B cell (primary cell): ENCODE data around the gene CTNNA2. TPM values are rescaled to one million over a fixed set of nuclear protein-coding genes. Genes with fewer than 3 reads are reported as not detected.

Experiments
- ATAC-seq: fragments of 200-7000 bp; cut with Tn5 transposase; one replicate; pipeline ENCODE4 v1.10.0; 2021; ENCODE audit warnings: low read depth, mild to moderate bottlenecking, moderate number of reproducible peaks, moderate library complexity
- CTCF ChIA-PET: fragments of 350-600 bp; sonication (Branson Sonifier 250); formaldehyde crosslinking; loops from one replicate; lab custom pipeline; 2021; ENCODE audit warnings: antibody characterized with exemption, inconsistent platforms; lab: Charles Lee
- POLR2A ChIA-PET: fragments of 350-600 bp; sonication (Branson Sonifier 250); formaldehyde crosslinking; loops from one replicate; lab custom pipeline; 2021; ENCODE audit warnings: antibody characterized with exemption; lab: Charles Lee
- DNase-seq: peaks from one replicate; pipeline ENCODE4 v3.0.0; 2013
- H2AFZ ChIP-seq: 2 replicates; pipeline ENCODE4 v1.6.1; 2012; ENCODE audit warnings: mild to moderate bottlenecking, low read depth, low read length; ENCODE audit not compliant: insufficient read depth, poor library complexity, severe bottlenecking
- H3K27ac ChIP-seq, 2 donors: 1 replicate in 1 of 2; 2 replicates in 1 of 2; pipeline ENCODE4 v1.5.1; 2012 to 2013; ENCODE audit warnings: low read length in 2 of 2, mild to moderate bottlenecking in 2 of 2, moderate library complexity in 1 of 2
- H3K27me3 ChIP-seq, 4 experiments: fragments of 200-600 bp in 1 of 4; sonication (generic) in 1 of 4; replicated peaks in 1 of 4; 1 replicate in 2 of 4; 2 replicates in 2 of 4; pipeline versions ENCODE4 v1.6.1 to v1.7.0; 2013 to 2016; ENCODE audit warnings: low read length in 3 of 4, mild to moderate bottlenecking in 2 of 4, mixed read lengths in 1 of 4, moderate library complexity in 1 of 4; ENCODE audit not compliant: insufficient read depth in 4 of 4, control insufficient read depth in 3 of 4; ENCODE audit errors: control extremely low read depth in 1 of 4
- H3K36me3 ChIP-seq, 2 experiments: replicated peaks in 1 of 2; 1 replicate in 1 of 2; 2 replicates in 1 of 2; pipeline versions ENCODE4 v1.6.1 to v1.7.1; 2013; ENCODE audit warnings: low read length in 1 of 2; ENCODE audit not compliant: insufficient read depth in 2 of 2, control insufficient read depth in 1 of 2; ENCODE audit errors: control extremely low read depth in 1 of 2, extremely low read depth in 1 of 2
- H3K4me1 ChIP-seq, 2 donors: fragments of 200-600 bp in 1 of 2; sonication (generic) in 1 of 2; 1 replicate in 1 of 2; 2 replicates in 1 of 2; pipeline versions ENCODE4 v1.5.1 to v1.6.1; 2013 to 2017; ENCODE audit warnings: low read length in 2 of 2; ENCODE audit not compliant: control insufficient read depth in 2 of 2, insufficient read depth in 2 of 2
- H3K4me2 ChIP-seq: replicated peaks from 2 replicates; pipeline ENCODE3; 2012; ENCODE audit warnings: mild to moderate bottlenecking, low read depth, low read length; ENCODE audit not compliant: poor library complexity, severe bottlenecking
- H3K4me3 ChIP-seq, 5 experiments: fragments of 200-600 bp in 1 of 5; sonication (generic) in 1 of 5; 1 replicate in 3 of 5; 2 replicates in 2 of 5; pipeline versions ENCODE4 v1.5.1 to v1.7.0; 2011 to 2016; ENCODE audit warnings: low read length in 4 of 5, mild to moderate bottlenecking in 4 of 5, low read depth in 2 of 5, control low read depth in 1 of 5, moderate library complexity in 1 of 5; ENCODE audit not compliant: insufficient read depth in 1 of 5; ENCODE audit errors: control extremely low read depth in 1 of 5, extremely low read depth in 1 of 5
- H3K79me2 ChIP-seq: fragments of 200-600 bp; sonication (generic); one replicate; pipeline ENCODE4 v1.6.0; 2016; ENCODE audit warnings: low read length; ENCODE audit not compliant: control insufficient read depth, insufficient read depth
- H3K9ac ChIP-seq: fragments of 200-600 bp; sonication (generic); 2 replicates; pipeline ENCODE4 v1.6.1; 2017; ENCODE audit warnings: mild to moderate bottlenecking, low read length, moderate library complexity
- H3K9me3 ChIP-seq, 3 donors: one replicate each; pipeline versions ENCODE4 v1.6.1 to v1.7.1; 2013; ENCODE audit warnings: low read length in 2 of 3; ENCODE audit not compliant: control insufficient read depth in 2 of 3, insufficient read depth in 1 of 3; ENCODE audit errors: control extremely low read depth in 1 of 3
- H4K20me1 ChIP-seq: 2 replicates; pipeline ENCODE4 v1.6.0; 2012; ENCODE audit warnings: mild to moderate bottlenecking, low read length; ENCODE audit not compliant: insufficient read depth, control insufficient read depth, poor library complexity, severe bottlenecking
- H3K27ac Mint-ChIP-seq: one replicate; pipeline ENCODE4 v1.8.0; 2021; ENCODE audit warnings: mixed read lengths
- H3K27me3 Mint-ChIP-seq: one replicate; pipeline ENCODE4 v1.8.0; 2021; ENCODE audit warnings: mixed read lengths
- H3K4me1 Mint-ChIP-seq: one replicate; pipeline ENCODE4 v1.8.0; 2021; ENCODE audit warnings: mixed read lengths
- H3K4me3 Mint-ChIP-seq: one replicate; pipeline ENCODE4 v1.8.0; 2021; ENCODE audit warnings: mixed read lengths
- H3K9me3 Mint-ChIP-seq: one replicate; pipeline ENCODE4 v1.8.0; 2022; ENCODE audit warnings: mixed read lengths; ENCODE audit not compliant: insufficient read depth
- CTCF ChIP-seq: fragments of 200-600 bp; IDR thresholded peaks from one replicate; pipeline ENCODE4 v1.8.0; 2022; ENCODE audit warnings: antibody characterized with exemption, mild to moderate bottlenecking
- EZH2 ChIP-seq: IDR thresholded peaks from 2 replicates; pipeline ENCODE4 v1.6.1; 2012; ENCODE audit warnings: borderline replicate concordance, low read depth, mild to moderate bottlenecking, moderate library complexity, low read length; ENCODE audit not compliant: insufficient read depth, poor library complexity, severe bottlenecking
- WGBS: methylation state at CpG from one replicate; pipeline ENCODE4 v1.1.5; 2013; ENCODE audit warnings: missing lambda C conversion rate; ENCODE audit not compliant: insufficient coverage; 5-methylcytosine and 5-hydroxymethylcytosine counted together
- intact Hi-C: fragments of 100-400 bp; cut with micrococcal nuclease; formaldehyde crosslinking; loops from one replicate; pipeline ENCODE4 v1.10.0; 2022
- polyA plus RNA-seq: library from polyadenylated mRNA; depleted of rRNA; stranded (reverse); fragments of >200 nt; gene quantifications from 2 replicates; pipeline ENCODE4 v1.2.3, GENCODE V29; 2012
- total RNA-seq, 2 donors: library from RNA; stranded (reverse); fragments of 120-200 nt in 1 of 2; gene quantifications; 1 replicate in 1 of 2; 2 replicates in 1 of 2; pipeline versions ENCODE4 v1.2.3 to v1.2.4, GENCODE V29; 2013 to 2022

Gene CTNNA2
- total and polyA plus RNA-seq, 2 donors (not counting 1 experiment from before 2014, with no cell fraction given), result not detected

GRCh38 chr2:79822136-79822535 is 309.3 kb downstream of the CTNNA2 start:
- H3K4me3 ChIP-seq, result no peak overlapping the region
- Mint-ChIP-seq H3K27ac (no peak overlapping the region), H3K4me1 (no peaks in the 10 kb centered on the region), H3K4me3 (no peak overlapping the region), H3K27me3 (no peaks in the 10 kb centered on the region), H3K9me3 (peaks cover 7% of the 10 kb centered on the region)
- no peaks in the 10 kb centered on the region for H3K4me1 ChIP-seq
- TF ChIP-seq CTCF (no peak), EZH2 (no peak)
- ChIA-PET CTCF (no interaction called here), POLR2A (no interaction called here)
- H4K20me1 ChIP-seq, result no peaks in the 10 kb centered on the region
- intact Hi-C loops, result no loop called here
- H3K9me3 ChIP-seq, result peaks cover 0 to 1% (median 0%) of the 10 kb centered on the region in 3 donors
- no peaks in the 10 kb centered on the region for H3K27me3 ChIP-seq
- DNase-seq, result no peak
- H3K4me2 ChIP-seq, result no peak overlapping the region
- WGBS, result no CpG with 5 or more reads among the region's 2 CpGs
- H3K9ac ChIP-seq, result no peak overlapping the region
- no peaks in the 10 kb centered on the region for H3K79me2 ChIP-seq
- no peaks in the 10 kb centered on the region for H3K36me3 ChIP-seq
- ATAC-seq, result no peak
- no peak overlapping the region for H3K27ac ChIP-seq
- no peak overlapping the region for H2AFZ ChIP-seq

GRCh38 chr2:79824086-79824786 is 311.4 kb downstream of the CTNNA2 start:
- no peak for DNase-seq
- TF ChIP-seq CTCF (no peak), EZH2 (no peak)
- H3K27me3 Mint-ChIP-seq, result no peaks in the 10 kb centered on the region
- Histone ChIP-seq H2AFZ (no peak overlapping the region), H4K20me1 (no peaks in the 10 kb centered on the region), H3K27me3 (no peaks in the 10 kb centered on the region), H3K4me3 (no peak overlapping the region), H3K36me3 (no peaks in the 10 kb centered on the region), H3K4me2 (no peak overlapping the region), H3K9ac (no peak overlapping the region), H3K27ac (no peak overlapping the region), H3K4me1 (no peaks in the 10 kb centered on the region), H3K79me2 (no peaks in the 10 kb centered on the region), H3K9me3 (peaks cover 0 to 1% (median 0%) of the 10 kb centered on the region in 3 donors)
- intact Hi-C loops, result no loop called here
- H3K9me3 Mint-ChIP-seq, result peaks cover 7% of the 10 kb centered on the region
- ChIA-PET POLR2A (no interaction called here), CTCF (no interaction called here)
- H3K4me1 Mint-ChIP-seq, result no peaks in the 10 kb centered on the region
- no peak overlapping the region for H3K4me3 Mint-ChIP-seq
- ATAC-seq, result no peak
- WGBS, result 85% methylated on average over 3 of the region's 6 CpGs
- H3K27ac Mint-ChIP-seq, result no peak overlapping the region
